Fibroblast of skin of left biceps (primary cell): ENCODE data around the gene LRRN2.

Source experiments
- DNase-seq, 2 experiments: peaks; one replicate each; pipeline ENCODE4 v3.0.0-alpha.2; 2013; ENCODE audit warnings: low read depth in 2 of 2

Gene LRRN2

GRCh38 chr1:204712708-204713430 is 27.3 kb upstream of the LRRN2 start:
- DNase-seq, result no peak

- DNase-seq, result no peak
Observed at GRCh38 chr1:204711947-204712701, 26.6 kb upstream of the LRRN2 start.

GRCh38 chr1:204711103-204711946 is 25.8 kb upstream of the LRRN2 start:
- DNase-seq, result no peak

- no peak for DNase-seq
Observed at GRCh38 chr1:204709960-204710912, 24.7 kb upstream of the LRRN2 start.

GRCh38 chr1:204709021-204709420 is 23.5 kb upstream of the LRRN2 start:
- DNase-seq, result no peak

GRCh38 chr1:204706838-204707509 is 21.4 kb upstream of the LRRN2 start:
- DNase-seq, result no peak

- DNase-seq, result no peak
Observed at GRCh38 chr1:204705888-204706837, 20.6 kb upstream of the LRRN2 start.

GRCh38 chr1:204705493-204705811 is 19.9 kb upstream of the LRRN2 start:
- no peak for DNase-seq

GRCh38 chr1:204704794-204705492 is 19.4 kb upstream of the LRRN2 start:
- no peak for DNase-seq

- no peak for DNase-seq
Observed at GRCh38 chr1:204703826-204704612, 18.5 kb upstream of the LRRN2 start.

GRCh38 chr1:204703268-204703664 is 17.7 kb upstream of the LRRN2 start:
- DNase-seq, result no peak

GRCh38 chr1:204702552-204703267 is 17.2 kb upstream of the LRRN2 start:
- no peak for DNase-seq

GRCh38 chr1:204701229-204701628 is 15.7 kb upstream of the LRRN2 start:
- DNase-seq, result no peak

GRCh38 chr1:204697893-204698292 is 12.4 kb upstream of the LRRN2 start:
- no peak for DNase-seq

GRCh38 chr1:204696606-204697005 is 11.1 kb upstream of the LRRN2 start:
- DNase-seq, result no peak

GRCh38 chr1:204695692-204696091 is 10.2 kb upstream of the LRRN2 start:
- no peak for DNase-seq

GRCh38 chr1:204694145-204694544 is 8.6 kb upstream of the LRRN2 start:
- DNase-seq, result no peak
